NCI-H748 treated with DMSO at 0.1 percent for 48 hours (cell line): ENCODE data around the gene TNNI3K.

ENCODE experiments used
- DNase-seq: peaks from one replicate; lab custom pipeline; 2025; lab: John Stamatoyannopoulos, UW

TNNI3K gene

GRCh38 chr1:74392186-74392585 is 157.0 kb downstream of the TNNI3K start:
- DNase-seq = no peak

- no peak for DNase-seq
These were observed 157.7 kb downstream of the TNNI3K start for GRCh38 chr1:74392840-74393239.

- no peak for DNase-seq
These were observed 160.4 kb downstream of the TNNI3K start for GRCh38 chr1:74395571-74395970.

GRCh38 chr1:74396462-74396861 is 161.3 kb downstream of the TNNI3K start:
- DNase-seq = no peak

- no peak for DNase-seq
These were observed 161.7 kb downstream of the TNNI3K start for GRCh38 chr1:74396933-74397332.

GRCh38 chr1:74399249-74399648 is 164.1 kb downstream of the TNNI3K start:
- no peak for DNase-seq

DNA sequence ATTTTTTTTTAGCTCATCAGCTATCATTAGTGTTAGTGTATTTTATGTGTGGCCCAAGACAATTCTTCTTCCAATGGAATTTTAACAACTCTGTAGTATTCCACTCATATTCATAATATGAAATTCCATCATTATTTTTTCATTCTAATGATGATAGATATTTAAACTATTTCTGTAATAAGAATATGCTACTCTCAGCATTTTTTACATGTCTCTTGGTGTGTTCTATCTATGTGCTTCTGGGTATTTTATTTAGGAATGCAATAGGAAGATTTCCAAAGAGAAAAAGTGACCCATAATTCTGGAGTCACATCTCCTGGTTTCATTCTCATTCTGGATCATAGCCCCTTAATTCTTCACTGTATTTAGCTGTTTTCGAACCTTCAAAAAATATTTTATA is 167.7 kb downstream of the TNNI3K start:
- no peak for DNase-seq

GRCh38 chr1:74403606-74404005 is 168.4 kb downstream of the TNNI3K start:
- DNase-seq = no peak

DNA sequence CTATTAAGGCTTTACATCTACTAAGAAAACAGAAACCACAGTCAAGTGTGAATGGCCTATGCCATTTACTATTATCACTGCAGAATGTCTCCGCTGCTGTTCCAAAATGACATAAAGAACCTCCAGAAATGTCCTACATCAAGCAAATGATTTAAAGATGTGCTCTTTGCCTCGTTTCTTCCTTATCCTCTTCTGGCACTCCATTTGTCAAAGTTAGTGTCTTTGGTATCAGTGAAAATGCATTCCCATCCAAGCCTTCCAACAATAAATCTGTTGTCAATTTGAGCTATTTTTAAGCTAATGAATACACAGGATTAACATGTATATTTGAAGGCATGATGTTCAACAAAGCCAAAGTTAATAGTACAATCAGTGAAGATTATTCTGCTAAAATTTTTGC is 171.6 kb downstream of the TNNI3K start:
- no peak for DNase-seq

- DNase-seq = no peak
These were observed 172.7 kb downstream of the TNNI3K start for GRCh38 chr1:74407902-74408301.

DNA sequence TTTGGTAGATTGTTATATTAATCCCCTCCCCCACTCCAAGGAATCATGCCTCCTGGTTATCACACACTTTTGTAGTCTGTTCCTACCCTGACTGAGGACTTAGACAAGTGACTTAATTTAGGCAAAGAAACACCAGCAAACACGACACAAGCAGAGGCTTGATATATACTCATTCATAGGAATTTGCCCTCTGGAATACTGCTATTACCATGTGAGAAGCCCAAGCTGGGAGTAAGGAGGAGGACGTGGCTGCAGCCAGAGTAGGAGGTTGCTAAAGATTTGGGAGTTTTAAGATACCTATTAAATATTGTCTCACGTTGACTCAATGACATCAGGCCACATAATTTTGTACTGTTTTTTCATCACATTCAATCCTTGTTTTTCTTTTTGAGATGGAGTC is 177.1 kb downstream of the TNNI3K start:
- no peak for DNase-seq

GRCh38 chr1:74415935-74416334 is 180.7 kb downstream of the TNNI3K start:
- DNase-seq = no peak

DNA sequence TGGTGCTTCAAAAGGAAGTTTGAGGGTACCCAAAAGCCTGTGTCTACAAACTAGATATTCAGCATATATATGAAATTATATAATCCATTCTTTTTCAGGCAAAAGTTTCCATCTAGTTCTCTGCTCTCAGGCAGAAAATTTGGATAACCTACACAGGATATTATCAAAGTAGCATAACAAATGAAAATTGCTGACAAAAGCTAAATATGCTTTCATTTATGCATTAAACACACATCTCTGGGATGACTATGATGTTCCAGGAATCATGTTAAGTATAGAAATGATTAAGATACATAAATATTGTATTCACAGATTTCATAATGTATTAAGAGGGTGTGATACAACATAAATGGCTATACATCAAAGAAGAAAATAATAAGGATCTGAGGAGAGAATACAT is 184.4 kb downstream of the TNNI3K start:
- no peak for DNase-seq

GRCh38 chr1:74420467-74420866 is 185.3 kb downstream of the TNNI3K start:
- DNase-seq = no peak

DNA sequence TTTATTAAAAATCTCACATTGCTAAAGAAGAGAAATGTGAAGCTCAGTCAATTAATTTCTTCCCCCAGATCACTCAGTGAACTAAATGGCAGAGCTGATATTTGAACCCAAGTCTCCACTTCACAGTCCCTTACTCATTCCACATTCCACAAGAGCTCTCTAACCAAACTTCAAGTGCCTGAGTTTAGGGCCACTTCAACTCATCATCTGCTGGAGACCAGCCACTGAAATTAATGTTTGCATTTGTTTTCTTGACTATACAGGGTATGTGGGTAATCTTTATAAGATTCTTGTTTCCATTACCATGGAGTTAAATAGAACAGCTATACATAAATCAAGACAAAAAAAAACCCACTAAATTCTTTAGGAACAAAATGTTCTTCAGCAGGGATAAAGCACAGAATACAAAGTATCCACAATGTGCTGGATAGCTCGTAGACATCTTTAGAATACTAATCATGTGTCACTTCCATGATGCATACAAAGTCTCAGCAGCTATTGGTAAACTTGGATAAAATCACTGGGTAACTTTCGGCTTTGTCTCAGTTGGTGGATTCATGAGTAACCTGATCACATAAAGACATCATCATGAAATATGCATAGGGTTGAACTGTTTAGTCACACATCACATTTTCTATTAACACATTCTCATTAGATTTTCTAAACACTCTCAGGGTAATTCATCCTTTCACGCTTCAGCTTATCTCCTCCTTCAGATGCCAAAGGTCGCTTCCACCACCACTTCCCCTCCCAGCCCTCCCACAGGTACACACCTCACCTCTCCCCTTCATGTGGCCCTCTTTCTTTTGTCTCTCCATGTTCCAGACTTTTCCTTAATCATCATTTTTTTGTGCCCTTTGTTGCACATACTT is 187.5 kb downstream of the TNNI3K start:
- no peak for DNase-seq

- DNase-seq = no peak
These were observed 188.3 kb downstream of the TNNI3K start for GRCh38 chr1:74423471-74423870.

DNA sequence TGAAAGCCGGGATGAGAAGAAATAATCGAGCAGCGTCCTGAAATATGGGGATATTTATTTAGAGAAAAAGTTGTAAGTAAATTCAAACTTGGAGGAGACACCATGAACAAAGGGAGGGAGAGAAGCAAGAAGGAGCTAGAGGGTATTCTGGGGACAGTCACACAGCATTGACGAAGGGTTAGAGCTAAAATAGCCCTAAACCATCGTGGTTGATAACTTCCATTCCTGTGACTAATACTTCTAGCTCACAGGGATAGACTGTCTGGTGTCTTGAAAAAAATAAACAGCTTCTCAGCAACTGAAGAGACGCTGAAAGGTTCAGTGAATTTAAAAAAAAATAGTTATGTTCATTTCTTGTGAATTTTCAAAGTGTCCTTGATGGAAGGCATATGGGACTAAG is 190.5 kb downstream of the TNNI3K start:
- DNase-seq = no peak

GRCh38 chr1:74426208-74426937 is 191.2 kb downstream of the TNNI3K start:
- DNase-seq = no peak

GRCh38 chr1:74427681-74428080 is 192.5 kb downstream of the TNNI3K start:
- DNase-seq = no peak

GRCh38 chr1:74429580-74429979 is 194.4 kb downstream of the TNNI3K start:
- DNase-seq = no peak

GRCh38 chr1:74430342-74430934 is 195.3 kb downstream of the TNNI3K start:
- DNase-seq = no peak

DNA sequence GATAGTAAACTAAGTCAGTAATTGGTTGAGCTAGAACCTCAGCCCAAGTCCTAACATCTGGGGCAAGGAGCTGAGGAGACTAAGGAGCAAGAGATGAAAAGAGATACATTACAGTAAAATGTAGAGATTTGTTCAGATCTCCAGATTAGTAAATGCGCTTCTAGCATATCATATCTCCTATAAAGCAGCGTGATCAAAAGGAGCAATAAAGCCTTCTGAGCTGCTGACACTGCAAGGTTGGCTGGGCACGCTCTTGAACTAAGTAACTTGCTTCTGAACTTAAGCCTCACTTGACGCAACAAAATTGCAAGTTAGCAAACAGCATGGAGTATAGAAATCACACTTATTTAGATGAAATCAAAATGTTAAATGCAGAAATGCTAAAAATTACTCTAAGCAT is 196.3 kb downstream of the TNNI3K start:
- DNase-seq = no peak

DNA sequence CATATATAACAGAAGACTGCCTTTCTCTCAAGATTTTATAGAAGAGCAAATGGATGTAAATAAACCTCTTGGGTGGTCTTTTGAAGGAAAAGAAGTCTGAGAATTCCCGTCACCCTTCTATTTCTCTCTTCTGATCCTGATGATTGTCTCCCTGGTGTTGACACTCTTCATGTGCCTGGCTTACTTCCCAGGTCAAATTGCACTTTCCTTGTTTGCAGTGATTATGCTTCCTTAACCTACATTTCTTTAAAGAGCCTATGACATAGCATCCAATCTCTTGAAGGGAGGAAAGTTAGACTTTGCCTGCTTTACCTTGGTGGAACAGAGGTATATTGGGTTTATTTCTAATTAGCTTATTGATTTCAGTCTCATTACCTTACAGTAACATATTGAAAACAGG is 197.1 kb downstream of the TNNI3K start:
- no peak for DNase-seq
